OCI-LY3 (cell line): ENCODE measurements around the gene PEX12.

Experiments used
- CTCF ChIP-seq: fragments of 200-600, 300-600 bp; sonication (generic); IDR thresholded peaks from 2 replicates; pipeline ENCODE4 v1.5.1; 2014; ENCODE audit warnings: antibody characterized with exemption, low read length, low read depth
- EZH2phosphoT487 ChIP-seq: fragments of 200-600 bp; shearing (Covaris generic); IDR thresholded peaks from 2 replicates; pipeline ENCODE4 v1.6.1; 2018; ENCODE audit warnings: antibody characterized with exemption, mixed run types, low read depth

GRCh38 chr17:35534576-35535093, 43.7 kb downstream of the PEX12 start:
- TF ChIP-seq CTCF (no peak), EZH2phosphoT487 (no peak)
